Stimulated activated CD8-positive, alpha-beta memory T cell treated with anti-CD3 and anti-CD28 coated beads, Interleukin-7, amount 100 ng/mL, for 1 hour (primary cell): Measurements from ENCODE around the gene RNF128.
"Not testable (repeated sequence)": the region's sequence is repeated elsewhere in the genome, so short reads cannot be mapped to it uniquely, and the experiment has no call there.

Experiments
- DNase-seq, 2 donors: peaks; one replicate each; pipeline ENCODE4 v3.0.0-alpha.2; 2020; ENCODE audit warnings: low read depth in 2 of 2

RNF128 gene

GRCh38 chrX:106748377-106748776 is 21.9 kb downstream of the RNF128 start:
- DNase-seq: no peak

- DNase-seq: no peak
Observed at GRCh38 chrX:106751407-106751806, 24.9 kb downstream of the RNF128 start.

GRCh38 chrX:106752101-106752678 is 25.7 kb downstream of the RNF128 start:
- DNase-seq: no peak

- DNase-seq: not testable (repeated sequence)
Observed at GRCh38 chrX:106769288-106769687, 42.8 kb downstream of the RNF128 start.

- DNase-seq: no peak
Observed at GRCh38 chrX:106774981-106775380, 48.5 kb downstream of the RNF128 start.

GRCh38 chrX:106780264-106780663 is 53.8 kb downstream of the RNF128 start:
- no peak for DNase-seq

GRCh38 chrX:106780664-106781377 is 54.3 kb downstream of the RNF128 start:
- no peak for DNase-seq

GRCh38 chrX:106783716-106784115 is 57.2 kb downstream of the RNF128 start:
- DNase-seq: no peak

GRCh38 chrX:106791495-106791894 is 65.0 kb downstream of the RNF128 start:
- DNase-seq: no peak

GRCh38 chrX:106802063-106802387 is 75.5 kb downstream of the RNF128 start:
- DNase-seq: no peak

GRCh38 chrX:106802388-106803275 is 76.1 kb downstream of the RNF128 start, which contains the start of gene TBC1D8B:
Gene TBC1D8B (plus strand): TSS chrX:106802673. CDS start chrX:106802854, 181 bp downstream.
- no peak for DNase-seq

GRCh38 chrX:106811131-106811910 is 84.8 kb downstream of the RNF128 start:
- DNase-seq: no peak

GRCh38 chrX:106812930-106813329 is 86.4 kb downstream of the RNF128 start:
- not testable (repeated sequence) for DNase-seq

GRCh38 chrX:106814093-106814492 is 87.6 kb downstream of the RNF128 start:
- DNase-seq: not testable (repeated sequence)
